Epithelial cell of proximal tubule (primary cell): Measurements from ENCODE around the gene ZBTB43. TPM values are rescaled to one million over a fixed set of nuclear protein-coding genes. Genes with fewer than 3 reads are reported as not detected.

Experiments
- DNase-seq: peaks from one replicate; pipeline ENCODE4 v3.0.0-alpha.2; 2011; ENCODE audit warnings: low read depth
- H3K4me3 ChIP-seq: 2 replicates; pipeline ENCODE4 v1.5.1; 2011; ENCODE audit warnings: low read depth, mild to moderate bottlenecking, low read length
- total RNA-seq: library from RNA; depleted of rRNA; stranded (reverse); fragments of >200 nt; gene quantifications from 2 replicates; pipeline ENCODE4 v1.2.3, GENCODE V29; 2015
- TF ChIP-seq, protein P1 (sequence below): conservative IDR thresholded peaks from 2 replicates; pipeline ENCODE4 v1.5.1; 2012; ENCODE audit warnings: low read depth, mild to moderate bottlenecking, low read length

The ZBTB43 gene
- total RNA-seq, 1 donor from 2014 or later = 4.3 TPM

DNA sequence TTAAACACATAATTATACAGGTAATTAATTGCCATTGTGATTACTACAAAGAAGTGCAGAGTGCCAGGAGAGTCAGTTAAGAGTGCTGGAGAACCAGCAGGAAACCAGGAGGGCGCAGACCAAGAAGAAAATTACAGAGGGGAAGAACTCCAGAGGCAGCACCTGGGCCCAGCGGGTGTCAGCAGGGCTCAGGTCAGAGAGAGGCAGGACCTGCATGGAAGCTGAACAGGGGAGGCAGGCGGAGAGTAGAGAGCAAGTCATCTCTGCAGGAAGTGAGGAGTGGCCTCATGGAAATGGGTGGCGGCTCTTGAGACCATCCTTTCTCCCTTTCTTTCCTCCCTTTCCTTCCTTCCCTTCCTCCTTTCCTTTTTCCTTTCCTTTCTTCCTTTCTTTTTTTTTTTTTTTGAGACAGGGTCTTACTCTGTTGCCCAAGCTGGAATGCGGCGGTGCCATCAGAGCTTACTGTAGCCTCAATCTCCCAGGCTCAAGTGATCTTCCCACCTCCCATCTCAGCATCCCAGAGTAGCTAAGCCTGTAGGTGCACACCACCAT is 51.6 kb downstream of the ZBTB43 start:
- TF ChIP-seq, protein P1, sequence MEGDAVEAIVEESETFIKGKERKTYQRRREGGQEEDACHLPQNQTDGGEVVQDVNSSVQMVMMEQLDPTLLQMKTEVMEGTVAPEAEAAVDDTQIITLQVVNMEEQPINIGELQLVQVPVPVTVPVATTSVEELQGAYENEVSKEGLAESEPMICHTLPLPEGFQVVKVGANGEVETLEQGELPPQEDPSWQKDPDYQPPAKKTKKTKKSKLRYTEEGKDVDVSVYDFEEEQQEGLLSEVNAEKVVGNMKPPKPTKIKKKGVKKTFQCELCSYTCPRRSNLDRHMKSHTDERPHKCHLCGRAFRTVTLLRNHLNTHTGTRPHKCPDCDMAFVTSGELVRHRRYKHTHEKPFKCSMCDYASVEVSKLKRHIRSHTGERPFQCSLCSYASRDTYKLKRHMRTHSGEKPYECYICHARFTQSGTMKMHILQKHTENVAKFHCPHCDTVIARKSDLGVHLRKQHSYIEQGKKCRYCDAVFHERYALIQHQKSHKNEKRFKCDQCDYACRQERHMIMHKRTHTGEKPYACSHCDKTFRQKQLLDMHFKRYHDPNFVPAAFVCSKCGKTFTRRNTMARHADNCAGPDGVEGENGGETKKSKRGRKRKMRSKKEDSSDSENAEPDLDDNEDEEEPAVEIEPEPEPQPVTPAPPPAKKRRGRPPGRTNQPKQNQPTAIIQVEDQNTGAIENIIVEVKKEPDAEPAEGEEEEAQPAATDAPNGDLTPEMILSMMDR = no peak
- no peak overlapping the region for H3K4me3 ChIP-seq
- DNase-seq = no peak

DNA sequence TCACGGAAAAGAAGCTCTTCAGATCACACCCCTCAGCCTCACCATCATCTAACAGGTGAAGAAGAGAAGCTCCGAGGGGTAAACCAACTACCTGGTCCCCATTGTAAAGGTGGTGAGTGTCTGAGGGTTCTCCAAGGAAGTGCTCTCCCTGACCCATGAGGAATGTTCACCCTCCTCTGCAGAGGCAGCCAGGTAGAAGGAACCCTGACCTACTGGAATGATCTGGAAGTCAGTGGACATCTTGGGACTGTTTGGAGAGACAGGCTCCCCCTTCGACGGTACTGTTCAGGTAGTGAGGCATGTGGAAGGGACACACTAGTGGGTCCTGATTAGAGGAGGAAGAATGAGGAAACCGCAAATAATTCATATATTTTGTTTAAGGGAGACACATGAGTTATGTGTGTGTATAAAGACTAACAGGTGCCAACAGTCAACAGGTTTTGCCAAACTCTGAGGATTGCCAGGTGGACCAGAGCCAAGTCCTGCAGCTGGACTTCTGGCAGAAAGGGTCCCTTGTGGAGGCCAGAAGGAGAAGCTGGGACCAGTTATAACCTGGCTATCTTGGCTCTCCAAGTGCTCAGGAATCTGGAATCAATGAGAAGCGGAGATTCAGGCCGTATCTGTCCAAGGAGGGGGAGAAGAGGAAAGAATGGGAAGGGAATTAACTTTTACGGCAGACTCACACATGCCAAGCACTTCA is 52.6 kb downstream of the ZBTB43 start:
- DNase-seq = no peak
- no peak overlapping the region for H3K4me3 ChIP-seq
- TF ChIP-seq, protein P1 = no peak

DNA sequence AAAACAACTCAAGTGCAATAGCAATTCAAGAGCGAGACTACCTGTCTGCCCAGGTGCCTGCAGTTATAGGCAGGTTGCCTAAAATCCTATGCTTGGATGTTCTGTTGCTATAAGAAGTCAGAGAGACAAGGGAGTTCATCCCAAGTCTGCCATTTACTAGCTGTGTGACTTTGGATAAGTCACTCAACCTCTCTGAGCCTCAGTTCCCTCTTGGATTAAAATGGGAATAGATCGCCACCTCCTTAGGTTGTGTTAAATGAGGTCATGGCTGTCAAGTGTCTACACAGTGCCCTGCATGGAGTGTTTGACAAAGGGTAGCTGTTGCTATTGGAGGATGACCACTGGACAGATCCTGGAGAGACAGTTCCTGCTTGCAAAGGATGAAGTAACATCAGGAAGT is 54.3 kb downstream of the ZBTB43 start:
- no peak overlapping the region for H3K4me3 ChIP-seq
- TF ChIP-seq, protein P1 = no peak
- DNase-seq = no peak

DNA sequence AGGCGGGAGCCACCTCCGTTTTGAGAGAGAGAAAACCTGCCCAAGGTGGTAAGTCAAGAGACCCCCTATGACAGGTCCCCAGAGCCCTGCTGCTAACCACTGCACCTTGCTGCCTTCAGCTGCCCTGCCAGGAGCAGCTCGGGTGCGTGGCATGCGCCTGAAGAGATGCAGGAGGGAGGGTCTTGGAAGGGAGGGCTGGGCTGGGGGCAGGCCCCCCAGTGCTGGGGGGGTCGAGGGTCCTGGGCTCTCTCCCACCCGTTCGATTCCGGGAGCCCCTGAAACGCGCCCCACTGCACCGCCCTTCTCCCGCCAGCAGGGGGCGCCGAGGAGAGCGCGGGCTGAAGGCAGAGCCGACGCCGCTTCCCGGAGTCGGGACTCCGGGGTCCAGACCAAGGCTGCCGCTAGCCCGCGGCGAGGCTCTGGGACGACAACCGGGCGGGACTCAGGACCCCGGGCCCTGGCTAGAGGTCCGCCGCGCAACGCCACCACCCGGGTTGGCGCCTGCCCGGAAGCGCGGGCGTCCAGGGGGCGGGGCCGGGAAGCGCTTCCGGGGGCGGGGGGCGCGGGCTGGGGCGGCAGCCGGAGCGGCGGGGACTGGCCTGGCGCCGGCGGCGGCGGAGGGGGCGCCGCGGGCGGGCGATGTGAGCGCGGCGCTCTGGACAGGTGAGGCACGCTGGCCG is 55.4 kb downstream of the ZBTB43 start, which contains the start of gene ZBTB34:
ZBTB34 (plus strand) TSS at position 563 of the 680 bp plus-strand sequence. CDS start 18,761 bp downstream, outside the sequence.
- TF ChIP-seq, protein P1 = peak; percentile 85
- no peak for DNase-seq
- H3K4me3 ChIP-seq = peak within 1 kb of the TSS; percentile 84

DNA sequence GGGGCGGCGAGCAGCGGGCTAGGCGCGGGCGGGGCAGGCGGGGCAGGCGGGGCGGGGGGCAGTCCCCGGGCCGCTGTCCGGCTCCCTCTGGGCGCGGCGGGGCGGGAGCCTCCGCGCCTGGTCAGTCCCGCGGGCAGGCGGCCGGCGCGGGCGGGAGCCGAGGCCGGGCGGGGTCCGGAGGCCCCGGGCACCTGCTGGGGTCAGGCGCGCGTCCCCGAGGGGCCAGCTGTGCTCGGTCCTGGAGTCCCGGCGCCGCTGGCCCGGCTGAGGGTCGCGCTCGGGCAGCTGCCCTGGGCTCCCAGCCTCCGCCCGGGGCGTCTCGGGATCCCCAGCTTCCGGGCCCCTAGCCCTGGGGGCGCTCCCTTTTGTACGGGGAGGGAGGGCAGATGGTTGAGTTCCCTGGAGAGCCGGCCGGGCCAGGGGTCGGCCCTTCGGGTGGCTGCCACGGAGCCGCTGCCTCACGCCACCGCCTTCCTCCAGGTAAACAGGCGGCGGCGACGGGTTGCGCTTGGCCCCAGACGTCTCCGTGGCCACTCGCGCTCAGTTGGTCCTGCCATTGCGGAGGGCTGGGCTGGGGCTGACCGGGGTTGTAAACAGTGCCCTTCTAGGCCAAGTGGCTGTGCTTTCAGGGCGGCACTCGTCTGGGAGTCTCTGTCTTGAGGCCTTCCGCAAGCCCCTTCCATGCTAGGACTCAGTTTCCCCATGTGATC is 56.1 kb downstream of the ZBTB43 start:
- TF ChIP-seq, protein P1 = no peak
- H3K4me3 ChIP-seq = peak overlapping the region; percentile 84
- no peak for DNase-seq

DNA sequence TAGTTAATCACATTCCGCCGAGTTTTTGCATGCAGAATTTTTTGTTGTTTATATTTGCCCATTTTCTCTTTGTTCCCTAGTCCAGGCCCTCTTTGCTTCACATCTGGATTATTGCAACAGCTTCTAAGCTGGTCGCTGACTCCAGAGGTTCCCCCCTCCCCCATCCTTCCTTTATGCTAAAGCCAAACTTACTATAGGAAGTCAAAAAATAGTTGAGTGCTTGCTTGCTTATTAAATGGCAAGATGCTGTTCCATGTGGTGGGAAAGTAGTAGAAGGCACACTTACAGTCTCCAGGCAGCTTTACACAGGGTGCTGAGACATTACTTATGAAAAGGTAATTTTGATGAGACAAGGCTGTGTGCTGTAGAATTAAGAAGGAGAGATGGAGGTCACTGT is 56.9 kb downstream of the ZBTB43 start:
- peak overlapping the region; percentile 84 for H3K4me3 ChIP-seq
- no peak for DNase-seq
- TF ChIP-seq, protein P1 = no peak
